Midbrain (tissue), 1 donor: ENCODE results near the gene ALG1.
"Not testable (repeated sequence)": the region's sequence is repeated elsewhere in the genome, so short reads cannot be mapped to it uniquely, and the experiment has no call there.

Experiments
- DNase-seq: peaks from one replicate; lab custom pipeline; 2025; lab: John Stamatoyannopoulos, UW

The ALG1 gene

GRCh38 chr16:5098221-5099159 is 26.8 kb downstream of the ALG1 start:
- DNase-seq = peak; percentile 32

GRCh38 chr16:5099174-5099573 is 27.5 kb downstream of the ALG1 start:
- not testable (repeated sequence) for DNase-seq

- not testable (repeated sequence) for DNase-seq
Measured at GRCh38 chr16:5103296-5104032, 31.8 kb downstream of the ALG1 start.

- not testable (repeated sequence) for DNase-seq
Measured at GRCh38 chr16:5105039-5105438, 33.4 kb downstream of the ALG1 start.

- DNase-seq = no peak
Measured at GRCh38 chr16:5108505-5109158, 37.0 kb downstream of the ALG1 start.

GRCh38 chr16:5110933-5111332 is 39.3 kb downstream of the ALG1 start:
- not testable (repeated sequence) for DNase-seq

- not testable (repeated sequence) for DNase-seq
Measured at GRCh38 chr16:5116780-5117295, 45.2 kb downstream of the ALG1 start.

GRCh38 chr16:5117300-5118087 is 45.9 kb downstream of the ALG1 start:
- not testable (repeated sequence) for DNase-seq

GRCh38 chr16:5131467-5132004 is 59.9 kb downstream of the ALG1 start:
- DNase-seq = not testable (repeated sequence)

GRCh38 chr16:5132915-5133600 is 61.4 kb downstream of the ALG1 start:
- not testable (repeated sequence) for DNase-seq

GRCh38 chr16:5134739-5135452 is 63.3 kb downstream of the ALG1 start:
- not testable (repeated sequence) for DNase-seq
